Islet of Langerhans (tissue), 1 donor: ENCODE measurements around the gene TAF15.

Experiments used
- FAIRE-seq: peaks from one replicate; lab custom pipeline; 2011; peaks lifted over from hg19 to GRCh38; lab: Jason Lieb, UNC

TAF15 gene

GRCh38 chr17:35872196-35872980 is 63.1 kb downstream of the TAF15 start:
- no peak for FAIRE-seq

GRCh38 chr17:35875072-35875799 is 66.0 kb downstream of the TAF15 start:
- no peak for FAIRE-seq

GRCh38 chr17:35875800-35876139 is 66.5 kb downstream of the TAF15 start:
- no peak for FAIRE-seq

GRCh38 chr17:35876534-35876933 is 67.2 kb downstream of the TAF15 start:
- no peak for FAIRE-seq

GRCh38 chr17:35877345-35878029 is 68.2 kb downstream of the TAF15 start:
- no peak for FAIRE-seq

GRCh38 chr17:35878361-35878760 is 69.1 kb downstream of the TAF15 start:
- no peak for FAIRE-seq

GRCh38 chr17:35879773-35880654 is 70.7 kb downstream of the TAF15 start, which contains the start of gene CCL5:
Gene CCL5, minus strand, starts transcription at chr17:35880360.
- no peak for FAIRE-seq

GRCh38 chr17:35889241-35889640 is 80.0 kb downstream of the TAF15 start:
- no peak for FAIRE-seq

GRCh38 chr17:35889818-35890773 is 80.8 kb downstream of the TAF15 start:
- no peak for FAIRE-seq

GRCh38 chr17:35890774-35891155 is 81.5 kb downstream of the TAF15 start:
- FAIRE-seq, result no peak

GRCh38 chr17:35891269-35891668 is 82.0 kb downstream of the TAF15 start:
- no peak for FAIRE-seq

GRCh38 chr17:35892091-35893035 is 83.1 kb downstream of the TAF15 start:
- FAIRE-seq, result no peak

GRCh38 chr17:35893751-35894150 is 84.5 kb downstream of the TAF15 start:
- no peak for FAIRE-seq

GRCh38 chr17:35894206-35894605 is 84.9 kb downstream of the TAF15 start:
- FAIRE-seq, result no peak

GRCh38 chr17:35895636-35896587 is 86.6 kb downstream of the TAF15 start:
- FAIRE-seq, result no peak
